Spleen (tissue), 7 donors: ENCODE data around the gene DNAJB4.

Experiments
- POLR2A ChIP-seq, 3 donors: fragments of 450-650 bp; IDR thresholded peaks; one replicate each; pipeline ENCODE4 v1.5.1; 2017; ENCODE audit warnings: antibody characterized with exemption in 3 of 3, mild to moderate bottlenecking in 1 of 3
- TF ChIP-seq, protein P1 (sequence below), 11 experiments: fragments of 200-600 bp in 7 of 11; fragments of 450-650 bp in 4 of 11; sonication (generic) in 4 of 11; IDR thresholded peaks in 8 of 11; conservative IDR thresholded peaks in 3 of 11; 1 replicate in 7 of 11; 2 replicates in 4 of 11; pipeline versions ENCODE4 v1.4.0 to v1.8.0; 2016 to 2021; ENCODE audit warnings: antibody characterized with exemption in 11 of 11, inconsistent platforms in 4 of 11, mild to moderate bottlenecking in 1 of 11
- donor health status: DM: no; HTN: no; CAD: no; lungs with moderate emphysema.
- donor health status: DM: no; HTN: no; CAD: no.
- donor health status: DM: no; HTN: no; CAD: no.

DNA sequence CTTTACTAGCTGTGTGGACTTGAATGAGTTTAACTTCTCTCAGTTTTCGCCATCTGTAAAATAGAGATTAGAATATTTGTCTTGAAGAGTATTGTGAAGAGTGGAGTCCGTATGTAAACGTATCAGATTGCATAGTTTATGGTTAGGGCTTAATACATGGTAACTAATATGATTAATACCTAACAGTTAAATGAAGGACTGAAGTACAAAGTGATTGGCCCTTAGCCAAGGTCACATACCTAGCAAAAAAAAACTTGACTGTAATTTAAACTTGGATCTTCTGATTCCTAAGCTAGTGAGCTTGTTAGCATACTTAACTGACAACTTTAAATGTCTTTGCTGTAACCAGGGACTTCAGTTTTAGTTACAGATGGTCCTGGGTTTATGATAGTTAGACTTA is 42.9 kb downstream of the DNAJB4 start:
- TF ChIP-seq, protein P1, sequence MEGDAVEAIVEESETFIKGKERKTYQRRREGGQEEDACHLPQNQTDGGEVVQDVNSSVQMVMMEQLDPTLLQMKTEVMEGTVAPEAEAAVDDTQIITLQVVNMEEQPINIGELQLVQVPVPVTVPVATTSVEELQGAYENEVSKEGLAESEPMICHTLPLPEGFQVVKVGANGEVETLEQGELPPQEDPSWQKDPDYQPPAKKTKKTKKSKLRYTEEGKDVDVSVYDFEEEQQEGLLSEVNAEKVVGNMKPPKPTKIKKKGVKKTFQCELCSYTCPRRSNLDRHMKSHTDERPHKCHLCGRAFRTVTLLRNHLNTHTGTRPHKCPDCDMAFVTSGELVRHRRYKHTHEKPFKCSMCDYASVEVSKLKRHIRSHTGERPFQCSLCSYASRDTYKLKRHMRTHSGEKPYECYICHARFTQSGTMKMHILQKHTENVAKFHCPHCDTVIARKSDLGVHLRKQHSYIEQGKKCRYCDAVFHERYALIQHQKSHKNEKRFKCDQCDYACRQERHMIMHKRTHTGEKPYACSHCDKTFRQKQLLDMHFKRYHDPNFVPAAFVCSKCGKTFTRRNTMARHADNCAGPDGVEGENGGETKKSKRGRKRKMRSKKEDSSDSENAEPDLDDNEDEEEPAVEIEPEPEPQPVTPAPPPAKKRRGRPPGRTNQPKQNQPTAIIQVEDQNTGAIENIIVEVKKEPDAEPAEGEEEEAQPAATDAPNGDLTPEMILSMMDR (IDR thresholded peaks at IDR 0.05 in 8 of 11, conservative IDR thresholded peaks at IDR 0.05 in 3 of 11): no peak
- no peak for TF ChIP-seq POLR2A (IDR thresholded peaks at IDR 0.05)
